Raji (cell line): ENCODE data around the gene CAMK1.

Source experiments
- POLR2A ChIP-seq: IDR thresholded peaks from 2 replicates; pipeline ENCODE4 v1.6.1; 2011; ENCODE audit warnings: low read depth, low read length, control low read depth; ENCODE audit not compliant: insufficient read depth

The CAMK1 gene

GRCh38 chr3:9783954-9784353 is 14.2 kb upstream of the CAMK1 start:
- TF ChIP-seq POLR2A: no peak

- no peak for TF ChIP-seq POLR2A
Measured at GRCh38 chr3:9782770-9783169, 13.0 kb upstream of the CAMK1 start.

DNA sequence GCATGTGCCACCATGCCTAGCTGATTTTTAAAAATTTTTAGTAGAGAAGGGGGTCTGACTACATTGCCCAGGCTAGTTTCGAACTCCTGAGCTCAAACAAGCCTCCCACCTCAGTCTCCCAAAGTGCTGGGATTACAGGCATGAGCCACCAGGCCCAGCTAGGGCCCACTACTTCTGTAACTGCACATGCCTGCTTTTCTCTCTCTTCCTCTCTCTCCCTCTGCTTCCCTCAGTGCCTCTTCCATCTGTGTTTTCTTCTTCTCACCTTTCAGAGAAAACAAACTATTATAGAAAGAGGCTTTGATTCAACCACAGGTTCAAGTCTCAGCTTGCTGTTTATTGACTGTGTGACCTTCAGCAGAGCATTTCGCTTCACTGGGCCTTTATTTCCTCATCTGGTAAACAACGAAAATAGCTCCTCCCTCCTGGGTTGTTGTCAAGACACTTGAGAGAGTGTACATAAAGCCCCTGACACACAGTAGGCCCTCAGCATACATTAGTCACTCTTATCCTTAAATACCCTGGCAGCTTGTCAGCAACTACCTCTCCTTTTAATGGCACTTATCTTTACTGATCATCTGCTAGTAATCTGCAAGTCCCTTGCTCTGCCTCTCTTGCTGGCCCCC is 12.3 kb upstream of the CAMK1 start:
- no peak for TF ChIP-seq POLR2A

- TF ChIP-seq POLR2A: no peak
Measured at GRCh38 chr3:9781551-9781950, 11.8 kb upstream of the CAMK1 start.

DNA sequence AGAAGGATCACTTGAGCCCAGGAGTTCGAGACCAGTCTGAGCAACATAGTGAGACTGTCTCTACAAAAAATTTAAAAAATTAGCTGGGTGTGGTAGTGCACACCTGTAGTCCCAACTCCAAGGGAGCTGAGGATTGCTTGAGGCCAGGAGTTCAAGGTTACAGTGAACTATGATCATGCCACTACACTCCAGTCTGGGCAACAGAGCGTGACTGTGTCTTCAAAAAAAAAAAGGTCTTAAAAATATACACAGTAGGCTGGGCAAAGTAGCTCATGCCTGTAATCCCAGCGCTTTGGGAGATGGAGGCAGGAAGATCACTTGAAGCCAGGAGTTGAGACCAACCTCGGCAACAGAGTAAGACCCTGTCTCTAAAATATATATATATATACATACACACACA is 11.2 kb upstream of the CAMK1 start:
- TF ChIP-seq POLR2A: no peak

DNA sequence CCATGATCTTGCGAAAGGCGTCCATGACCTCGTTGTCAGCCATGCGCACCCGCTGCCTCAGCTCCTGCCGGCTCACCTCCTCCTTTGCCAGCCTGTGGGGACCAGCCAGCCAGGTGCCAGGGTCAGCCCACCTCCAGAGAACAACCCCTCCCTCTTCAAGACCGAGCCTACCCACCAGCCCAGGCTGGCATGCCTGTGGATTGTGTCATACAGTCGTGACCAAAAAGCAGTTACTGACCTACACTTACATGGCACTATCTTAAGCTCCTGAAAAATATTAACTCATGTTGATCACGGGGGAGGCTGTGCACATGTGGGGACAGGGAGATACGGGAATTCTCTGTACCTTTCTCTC is 10.7 kb upstream of the CAMK1 start:
- TF ChIP-seq POLR2A: no peak

DNA sequence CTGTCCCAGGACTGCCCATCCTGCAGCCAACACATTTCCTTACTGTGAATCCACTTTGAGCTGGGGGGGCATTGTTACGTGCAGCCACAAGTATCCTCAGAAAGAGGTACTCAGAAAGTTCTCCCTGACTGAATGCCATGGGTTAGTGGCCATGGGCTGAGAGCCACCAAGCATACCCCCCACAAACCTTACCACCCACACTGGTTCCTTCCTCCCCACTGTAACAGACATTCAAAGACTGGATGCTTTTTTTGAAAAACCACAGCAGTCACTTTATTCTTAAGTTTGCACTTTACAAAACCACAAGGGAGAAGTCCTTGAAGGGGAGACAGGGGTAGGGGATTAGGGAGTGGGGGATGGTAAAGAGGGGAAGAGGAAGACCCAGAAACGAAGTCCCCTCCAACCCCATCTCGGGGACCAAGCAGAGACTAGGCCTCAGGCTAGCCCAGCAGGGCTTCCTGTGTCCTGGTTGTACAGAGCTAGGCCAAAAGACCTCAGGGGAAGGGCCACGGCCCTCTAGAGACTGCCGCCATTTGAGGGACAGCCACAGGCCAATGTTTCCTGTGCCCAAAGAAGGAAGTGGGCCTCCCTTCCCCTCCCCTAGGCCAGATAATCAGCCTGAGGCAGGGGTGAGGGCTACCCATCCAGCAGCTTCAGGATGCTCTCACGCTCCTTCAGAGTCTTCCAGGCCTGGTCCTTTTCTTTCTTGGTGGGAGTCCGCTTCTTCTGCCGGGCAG is 10.1 kb upstream of the CAMK1 start:
- 0 out of 2 replicates have a peak, but pooled peaks have one; percentile 26 for TF ChIP-seq POLR2A

- no peak for TF ChIP-seq POLR2A
Measured at GRCh38 chr3:9779075-9779593, 9.4 kb upstream of the CAMK1 start.

DNA sequence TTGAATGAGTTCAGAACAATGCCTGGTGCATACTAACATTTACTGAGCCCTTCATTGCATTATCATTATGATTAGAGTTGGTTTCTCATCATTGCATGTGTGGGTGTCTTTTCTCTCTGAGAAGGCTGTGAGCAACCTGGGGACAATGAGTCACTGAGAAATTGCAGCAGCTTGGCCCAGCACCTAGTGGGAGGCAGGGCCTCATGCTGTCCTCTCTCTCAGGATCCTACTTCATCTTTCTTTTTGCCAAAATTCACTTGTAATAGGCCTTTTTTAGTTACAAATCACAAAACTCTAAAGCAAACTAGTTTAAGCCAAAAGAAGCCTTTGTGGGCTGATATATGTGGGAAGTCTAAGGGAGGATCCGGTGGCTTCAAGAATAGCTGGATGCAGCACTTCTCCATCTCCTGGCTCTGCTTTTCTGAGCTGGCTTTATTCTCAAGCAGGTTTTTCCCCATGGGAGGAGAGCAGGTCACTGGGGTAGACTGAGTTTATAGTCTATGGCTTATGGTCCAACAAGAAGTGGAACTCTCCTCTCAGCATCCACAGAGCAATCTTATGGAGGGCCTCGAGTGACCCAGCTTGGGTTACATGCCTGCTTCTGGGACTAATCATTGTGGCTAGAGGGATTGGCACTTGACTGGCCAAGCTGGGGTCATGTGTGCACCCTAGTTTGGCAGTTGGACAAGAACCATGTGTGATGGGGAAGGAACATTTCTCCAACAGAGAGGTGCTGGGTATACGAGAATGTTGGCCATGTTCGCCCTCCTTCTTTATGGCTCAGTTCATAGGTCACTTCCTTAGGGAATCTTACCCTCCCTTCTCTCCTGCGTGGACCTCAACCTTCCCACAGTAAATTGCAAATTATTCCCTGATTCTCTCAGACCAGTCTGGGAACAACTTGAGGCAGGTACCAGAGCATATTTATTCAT is 8.7 kb upstream of the CAMK1 start:
- no peak for TF ChIP-seq POLR2A

DNA sequence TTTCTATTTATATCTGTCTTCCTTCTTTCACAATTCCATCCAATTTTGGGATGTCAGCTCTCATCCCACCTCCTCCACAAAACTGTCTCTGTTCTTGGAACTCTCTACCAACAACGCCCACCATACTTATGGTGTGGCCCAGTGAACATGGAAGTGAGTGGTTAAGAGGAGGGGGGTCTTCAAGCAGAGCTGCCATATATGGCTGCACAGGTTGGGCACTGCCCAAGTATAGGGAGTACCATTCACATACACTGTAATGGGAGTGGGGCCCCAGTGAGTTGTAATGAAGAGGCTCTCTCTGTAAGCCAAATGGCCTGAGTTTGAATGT is 7.9 kb upstream of the CAMK1 start:
- TF ChIP-seq POLR2A: no peak

DNA sequence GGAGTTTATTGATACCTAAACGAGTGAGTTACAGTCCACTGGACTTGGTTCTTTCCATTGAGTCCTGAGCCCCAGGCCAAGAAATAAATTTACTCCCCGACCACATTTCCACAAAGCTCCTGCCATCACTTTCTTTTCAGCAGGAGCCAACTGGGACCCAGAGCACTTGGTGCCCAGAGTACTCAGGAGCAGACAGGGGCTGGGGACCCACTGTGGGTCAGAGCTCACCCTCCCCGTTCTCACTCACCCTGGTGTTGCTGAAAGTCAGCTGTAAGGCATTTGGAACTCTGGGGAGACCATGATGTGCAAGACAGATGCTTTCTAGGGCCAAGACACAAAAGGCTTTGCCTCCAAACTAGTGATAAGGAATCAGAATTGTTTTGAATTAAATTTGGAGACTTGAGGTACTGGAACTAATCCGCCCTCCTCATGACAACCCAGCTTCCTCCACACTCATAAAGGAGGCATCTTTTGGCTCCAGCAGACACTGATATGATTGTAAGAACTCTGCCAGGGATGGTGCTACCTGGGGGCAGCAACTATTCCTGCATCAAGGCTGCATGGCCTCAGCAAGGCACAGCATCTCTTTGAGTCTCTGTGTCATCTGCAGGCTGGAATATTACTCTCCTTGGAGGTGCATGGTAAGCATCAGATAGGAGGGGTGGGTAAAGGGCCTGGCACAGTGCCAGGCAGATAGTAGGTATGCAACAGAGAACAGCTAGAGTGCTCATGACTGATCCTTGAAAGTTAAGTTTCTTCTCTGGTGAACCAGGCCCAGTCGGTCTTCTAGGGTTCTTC is 7.3 kb upstream of the CAMK1 start:
- TF ChIP-seq POLR2A: no peak

- no peak for TF ChIP-seq POLR2A
Measured at GRCh38 chr3:9770276-9770812, 597 bp upstream of the CAMK1 start.

- TF ChIP-seq POLR2A: 0 out of 2 replicates have a peak, but pooled peaks have one; percentile 21
Measured at GRCh38 chr3:9769012-9769411, 735 bp downstream of the CAMK1 start.

GRCh38 chr3:9768141-9768775 is 1.5 kb downstream of the CAMK1 start:
- TF ChIP-seq POLR2A: no peak; the same call in 1 of the 2 replicates
